Body of pancreas (tissue), 4 donors: Measurements from ENCODE around the gene CYP26C1.

Source experiments
- POLR2A ChIP-seq, 3 donors: fragments of 450-650 bp; IDR thresholded peaks; one replicate each; pipeline ENCODE4 v1.6.1; 2016; ENCODE audit warnings: antibody characterized with exemption in 3 of 3, mild to moderate bottlenecking in 2 of 3
- TF ChIP-seq, protein P1 (sequence below), 7 experiments: fragments of 450-650 bp in 4 of 7; fragments of 200-600 bp in 3 of 7; sonication (generic) in 3 of 7; IDR thresholded peaks; one replicate each; pipeline ENCODE4 v1.5.1; 2016 to 2019; ENCODE audit warnings: antibody characterized with exemption in 7 of 7

DNA sequence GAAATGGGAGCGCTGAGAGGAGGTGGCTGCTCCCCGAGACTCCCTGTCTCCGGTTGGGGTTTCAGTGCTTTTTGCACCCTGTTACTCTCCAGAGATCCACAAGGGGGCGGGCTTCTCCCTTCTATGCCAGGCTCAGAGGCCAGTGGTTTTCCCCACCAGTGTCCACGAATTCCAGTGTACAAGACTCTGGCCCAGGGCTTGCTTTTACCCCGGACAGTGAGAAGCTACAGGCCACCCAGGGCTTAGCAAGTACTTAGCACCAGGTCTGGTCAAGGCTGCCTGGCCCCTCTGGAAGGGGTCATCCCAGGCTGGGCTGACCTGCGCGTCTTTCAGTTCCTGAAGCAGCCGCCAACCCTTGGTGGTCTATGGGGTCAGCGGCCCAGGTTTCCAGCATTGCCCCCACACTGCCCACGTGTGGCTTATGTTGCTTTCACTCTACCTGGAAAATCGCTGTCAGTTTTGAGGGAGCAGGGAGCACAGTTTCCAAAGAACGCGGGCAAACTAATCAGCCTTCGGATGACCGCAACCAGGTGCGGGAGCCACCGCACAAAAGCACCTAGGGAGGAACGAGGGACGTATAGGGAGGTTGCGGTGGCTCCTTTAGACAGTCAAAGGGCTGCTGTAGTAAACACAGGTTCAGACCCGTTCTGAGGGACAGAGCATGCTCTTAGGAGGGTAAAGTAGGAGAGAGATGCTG lies 19.9 kb downstream of the CYP26C1 start:
- no peak for TF ChIP-seq POLR2A (IDR thresholded peaks at IDR 0.05)
- TF ChIP-seq, protein P1, sequence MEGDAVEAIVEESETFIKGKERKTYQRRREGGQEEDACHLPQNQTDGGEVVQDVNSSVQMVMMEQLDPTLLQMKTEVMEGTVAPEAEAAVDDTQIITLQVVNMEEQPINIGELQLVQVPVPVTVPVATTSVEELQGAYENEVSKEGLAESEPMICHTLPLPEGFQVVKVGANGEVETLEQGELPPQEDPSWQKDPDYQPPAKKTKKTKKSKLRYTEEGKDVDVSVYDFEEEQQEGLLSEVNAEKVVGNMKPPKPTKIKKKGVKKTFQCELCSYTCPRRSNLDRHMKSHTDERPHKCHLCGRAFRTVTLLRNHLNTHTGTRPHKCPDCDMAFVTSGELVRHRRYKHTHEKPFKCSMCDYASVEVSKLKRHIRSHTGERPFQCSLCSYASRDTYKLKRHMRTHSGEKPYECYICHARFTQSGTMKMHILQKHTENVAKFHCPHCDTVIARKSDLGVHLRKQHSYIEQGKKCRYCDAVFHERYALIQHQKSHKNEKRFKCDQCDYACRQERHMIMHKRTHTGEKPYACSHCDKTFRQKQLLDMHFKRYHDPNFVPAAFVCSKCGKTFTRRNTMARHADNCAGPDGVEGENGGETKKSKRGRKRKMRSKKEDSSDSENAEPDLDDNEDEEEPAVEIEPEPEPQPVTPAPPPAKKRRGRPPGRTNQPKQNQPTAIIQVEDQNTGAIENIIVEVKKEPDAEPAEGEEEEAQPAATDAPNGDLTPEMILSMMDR (IDR thresholded peaks at IDR 0.05): peak; percentile 59 to 78 (median 66)
